Suppressor macrophage treated with lipopolysaccharide for 1 hour (primary cell): ENCODE measurements around the gene SEC14L5.

Experiments
- DNase-seq, 3 donors: peaks; one replicate each; pipeline ENCODE4 v3.0.0-alpha.2; 2020 to 2022

Gene SEC14L5

DNA sequence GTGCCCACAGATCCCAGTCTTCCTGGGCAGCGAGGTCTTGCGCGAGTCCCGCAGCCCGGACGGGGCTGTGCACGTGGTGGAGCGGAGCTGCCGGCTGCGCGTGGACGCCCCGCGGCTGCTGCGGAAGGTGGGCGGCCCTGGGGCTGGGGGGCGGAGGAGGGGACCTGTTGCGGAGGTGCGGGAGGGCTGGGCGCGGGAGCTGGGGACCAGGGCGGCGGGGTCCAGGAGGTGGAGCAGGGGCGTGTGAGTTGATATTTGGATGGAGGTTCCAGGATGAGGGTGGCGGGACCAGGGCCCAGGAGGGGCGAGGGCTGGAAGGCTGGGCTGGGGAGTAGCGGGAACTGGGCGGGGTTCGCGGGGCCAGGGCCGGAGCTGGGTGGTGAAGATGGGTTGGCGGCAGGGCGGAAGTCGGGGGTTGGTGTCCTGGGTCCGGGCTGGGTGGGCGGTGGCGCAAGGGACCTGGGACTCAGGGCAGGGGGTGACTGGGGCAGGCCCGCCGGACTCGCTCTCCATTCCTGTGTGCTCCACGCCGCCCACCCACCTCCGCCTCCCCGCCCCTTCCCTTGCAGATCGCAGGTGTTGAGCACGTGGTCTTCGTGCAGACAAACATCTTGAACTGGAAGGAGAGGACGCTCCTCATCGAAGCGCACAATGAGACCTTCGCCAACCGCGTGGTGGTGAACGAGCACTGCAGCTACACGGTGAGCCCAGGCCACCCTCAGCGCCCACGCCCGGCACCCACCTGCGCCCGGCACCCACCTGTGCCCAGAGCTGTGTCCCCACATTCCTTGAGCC, 29.6 kb downstream of the SEC14L5 start:
- no peak for DNase-seq

DNA sequence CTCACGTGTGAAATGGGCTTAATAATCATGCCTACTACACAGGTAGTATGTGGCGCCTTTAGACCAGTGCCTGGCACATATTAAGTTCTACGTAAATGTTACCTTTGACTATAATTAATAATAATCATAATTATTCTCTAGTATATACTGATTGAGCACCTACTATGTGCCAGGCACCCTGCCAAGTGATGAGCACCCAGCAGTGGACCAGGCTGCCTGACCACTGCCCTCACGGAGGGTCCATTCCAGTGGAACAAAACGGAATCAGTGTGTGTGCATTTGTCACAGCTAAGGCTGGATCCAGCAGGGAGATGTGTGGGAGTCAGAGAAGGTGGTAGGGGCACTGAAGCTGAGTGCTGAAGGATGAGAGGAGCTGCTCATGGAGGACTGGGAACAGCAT, 30.5 kb downstream of the SEC14L5 start:
- no peak for DNase-seq

- DNase-seq = no peak
These were observed 31.4 kb downstream of the SEC14L5 start for GRCh38 chr16:4989391-4990006.

GRCh38 chr16:4990415-4990814, 32.3 kb downstream of the SEC14L5 start:
- no peak for DNase-seq

DNA sequence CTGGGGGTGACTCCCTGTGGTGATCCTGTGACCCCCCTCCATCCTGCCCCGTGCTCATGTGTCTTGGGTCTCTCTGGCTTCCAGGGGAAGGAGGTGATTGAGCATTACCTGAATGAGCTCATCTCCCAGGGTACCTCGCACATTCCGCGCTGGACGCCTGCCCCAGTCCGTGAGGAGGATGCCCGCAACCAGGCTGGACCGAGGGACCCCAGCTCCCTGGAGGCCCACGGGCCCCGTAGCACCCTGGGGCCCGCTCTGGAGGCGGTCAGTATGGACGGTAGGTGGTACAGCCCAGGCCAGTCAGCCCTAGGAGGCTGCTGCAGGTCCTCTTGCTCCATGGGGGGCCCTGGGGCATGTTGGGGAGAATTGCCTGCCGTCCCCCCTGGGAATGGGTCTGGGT, 33.6 kb downstream of the SEC14L5 start:
- no peak for DNase-seq

GRCh38 chr16:4994719-4995434, 36.7 kb downstream of the SEC14L5 start:
- DNase-seq = no peak

- DNase-seq = no peak
These were observed 42.5 kb downstream of the SEC14L5 start for GRCh38 chr16:5000573-5001001.

- peak; percentile 29 to 49 (median 47) for DNase-seq
These were observed 43.4 kb downstream of the SEC14L5 start for GRCh38 chr16:5001571-5001970.

DNA sequence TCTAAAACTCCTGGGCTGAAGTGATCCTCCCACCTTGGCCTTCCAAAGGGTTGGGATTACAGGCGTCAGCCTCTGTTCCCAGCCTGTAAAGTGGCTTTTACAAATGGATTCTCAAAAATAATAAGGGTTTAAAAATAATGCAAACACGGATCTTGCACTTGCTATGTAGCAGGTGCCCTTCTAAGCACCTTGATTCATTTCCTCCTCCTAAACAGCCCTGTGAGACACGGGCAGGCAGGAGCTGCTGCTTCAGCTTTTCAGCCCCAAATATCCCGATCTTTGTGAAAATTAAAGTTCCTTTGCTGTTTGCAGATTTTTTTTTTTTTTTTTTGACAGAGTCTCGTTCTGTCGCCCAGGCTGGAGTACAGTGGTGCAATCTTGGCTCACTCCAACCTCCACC, 43.9 kb downstream of the SEC14L5 start:
- no peak for DNase-seq

DNA sequence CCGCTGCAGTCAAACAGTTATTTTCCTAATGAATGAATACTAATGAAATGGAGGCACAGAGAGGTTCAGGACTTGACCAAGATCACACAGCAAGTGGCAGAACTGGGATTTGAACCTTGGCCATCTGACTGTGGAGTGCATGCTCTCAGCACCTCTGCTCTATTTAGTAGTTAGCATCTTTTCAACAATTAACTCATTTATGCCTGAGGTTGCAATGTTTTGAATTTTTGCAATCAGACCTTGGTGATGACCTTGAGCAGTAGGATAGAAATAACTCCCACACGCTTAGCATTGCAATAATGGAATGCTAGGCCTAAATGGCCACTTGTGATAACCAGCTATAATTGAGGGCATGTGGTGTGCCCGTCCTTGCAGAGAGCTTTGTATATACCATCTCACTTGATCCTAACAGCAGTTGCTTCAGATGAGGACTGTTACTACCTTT, 44.6 kb downstream of the SEC14L5 start:
- DNase-seq = no peak

DNA sequence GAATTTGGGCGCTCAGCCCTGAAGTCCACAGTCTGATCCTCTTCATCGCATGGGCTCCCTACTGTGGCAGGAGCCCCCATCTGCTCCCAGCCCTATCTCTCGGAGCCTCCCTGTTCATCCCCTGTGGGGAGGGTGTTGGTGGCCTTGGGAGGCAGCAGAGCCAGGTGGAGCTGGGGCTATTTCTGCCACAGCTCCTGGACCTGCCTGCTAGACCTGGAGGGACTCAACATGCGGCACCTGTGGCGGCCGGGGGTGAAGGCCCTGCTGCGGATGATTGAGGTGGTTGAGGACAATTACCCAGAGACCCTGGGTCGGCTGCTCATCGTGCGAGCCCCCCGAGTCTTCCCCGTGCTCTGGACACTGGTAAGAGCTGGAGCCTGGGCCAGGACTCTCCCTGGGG, 45.1 kb downstream of the SEC14L5 start:
- no peak for DNase-seq

DNA sequence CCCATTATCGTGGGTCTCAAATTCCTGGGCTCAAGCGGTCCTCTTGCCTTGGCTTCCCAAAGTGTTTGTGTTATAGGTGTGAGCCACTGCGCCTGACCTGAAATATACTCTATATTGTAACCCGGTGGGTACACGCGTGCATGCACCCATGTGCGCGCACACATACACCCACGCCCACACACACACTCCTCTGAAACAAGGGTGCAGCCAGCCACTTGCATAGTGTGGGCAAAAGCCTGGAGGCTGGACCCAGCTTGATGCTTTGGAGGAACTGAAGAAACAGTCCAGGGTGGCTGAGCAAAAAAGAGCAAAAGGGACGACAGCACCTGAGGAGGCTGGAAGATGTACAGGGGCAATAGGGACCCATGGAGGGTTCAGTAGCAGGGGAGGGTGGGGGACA, 45.7 kb downstream of the SEC14L5 start:
- no peak for DNase-seq

- no peak for DNase-seq
These were observed 46.2 kb downstream of the SEC14L5 start for GRCh38 chr16:5004311-5004710.

DNA sequence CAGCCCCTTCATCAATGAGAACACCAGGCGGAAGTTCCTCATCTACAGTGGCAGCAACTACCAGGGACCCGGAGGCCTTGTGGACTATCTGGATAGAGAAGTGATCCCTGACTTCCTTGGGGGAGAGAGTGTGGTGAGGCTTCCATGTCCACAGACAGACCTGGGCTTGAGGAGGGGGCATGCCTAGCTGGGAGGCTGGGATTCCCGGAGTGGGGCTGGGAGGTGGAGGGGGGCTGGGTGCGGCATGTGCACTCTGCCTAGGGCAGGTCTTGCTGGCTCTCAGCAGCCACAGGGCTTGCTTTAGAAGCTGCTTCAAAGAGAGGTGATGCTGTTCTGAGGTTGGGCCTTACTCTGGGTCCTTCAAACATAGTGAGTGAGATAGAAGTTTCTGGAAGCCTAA, 47.8 kb downstream of the SEC14L5 start:
- DNase-seq = no peak

- DNase-seq = no peak
These were observed 48.4 kb downstream of the SEC14L5 start for GRCh38 chr16:5006348-5007193.

- DNase-seq = no peak
These were observed 49.1 kb downstream of the SEC14L5 start for GRCh38 chr16:5007256-5007655.

- DNase-seq = no peak
These were observed 50.2 kb downstream of the SEC14L5 start for GRCh38 chr16:5008311-5008731.

- DNase-seq = no peak
These were observed 52.6 kb downstream of the SEC14L5 start for GRCh38 chr16:5010576-5011329.

GRCh38 chr16:5011637-5012036, 53.5 kb downstream of the SEC14L5 start:
- DNase-seq = no peak

GRCh38 chr16:5012887-5013286, 54.8 kb downstream of the SEC14L5 start:
- no peak for DNase-seq

DNA sequence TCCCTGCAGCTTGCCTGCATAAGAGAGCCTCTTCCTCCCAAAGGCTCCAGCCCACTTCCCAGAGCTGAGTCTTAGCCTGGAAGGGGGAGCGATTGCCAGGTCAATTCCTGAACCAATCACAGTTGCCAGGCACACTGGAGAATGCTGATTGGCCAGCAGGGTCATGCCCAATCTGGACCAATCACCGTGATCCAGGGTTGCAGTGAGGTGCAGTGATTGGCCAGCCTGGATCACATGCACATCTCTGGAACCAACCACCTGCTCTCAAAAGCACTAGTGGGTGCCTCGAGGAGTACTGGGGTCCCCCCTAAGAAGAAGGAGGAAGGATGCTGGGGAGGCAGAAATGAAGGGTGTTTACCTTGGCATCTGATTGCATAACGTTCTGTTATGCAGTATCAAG, 57.2 kb downstream of the SEC14L5 start:
- DNase-seq = no peak

DNA sequence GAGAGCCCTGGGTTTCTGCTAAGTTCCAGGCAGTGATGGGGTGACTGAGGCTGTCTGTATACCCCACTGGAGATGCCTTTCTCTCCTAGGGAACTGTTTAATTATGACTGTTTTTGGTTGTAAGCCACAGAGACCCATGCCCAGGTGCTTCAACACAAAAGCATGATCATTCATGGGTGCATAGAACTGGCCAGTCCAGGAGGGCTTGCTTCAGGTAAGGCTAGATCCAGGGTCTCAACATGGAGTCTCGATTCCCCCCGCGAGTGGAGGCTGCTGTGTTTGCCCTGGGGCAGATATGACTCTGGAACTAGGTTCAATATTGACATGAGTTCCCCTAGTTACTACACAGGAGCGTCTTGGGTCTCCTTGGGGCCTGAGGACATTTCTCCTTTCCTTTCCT, 57.8 kb downstream of the SEC14L5 start:
- no peak for DNase-seq
